WTC11 (cell line): ENCODE results near the gene PTER. TPM values are rescaled to one million over a fixed set of nuclear protein-coding genes. Genes with fewer than 3 reads are reported as not detected.
A peak's percentile ranks its signal among the peaks of the same experiment; 100 is the strongest.

ENCODE experiments used
- ATAC-seq: fragments of 200-7000 bp; cut with Tn5 transposase; 2 replicates; pipeline ENCODE4 v1.10.0; 2021; ENCODE audit warnings: mild to moderate bottlenecking, moderate library complexity
- CTCF ChIA-PET: fragments of 300-600 bp; sonication (Branson Sonifier 250); formaldehyde crosslinking; loops from one replicate; lab custom pipeline; 2021; ENCODE audit warnings: antibody characterized with exemption; lab: Charles Lee
- POLR2A ChIA-PET: fragments of 350-600 bp; sonication (Branson Sonifier 250); formaldehyde crosslinking; loops from one replicate; lab custom pipeline; 2021; ENCODE audit warnings: antibody characterized with exemption; lab: Charles Lee
- DNase-seq: peaks from one replicate; pipeline ENCODE4 v3.0.0; 2021; ENCODE audit warnings: low spot score
- H3K27ac Mint-ChIP-seq: 2 replicates; pipeline ENCODE4 v1.8.0; 2021; ENCODE audit warnings: mixed read lengths
- H3K27me3 Mint-ChIP-seq: 2 replicates; pipeline ENCODE4 v1.8.0; 2021; ENCODE audit warnings: low read depth, mild to moderate bottlenecking, moderate library complexity, mixed read lengths
- H3K36me3 Mint-ChIP-seq: 2 replicates; pipeline ENCODE4 v1.8.0; 2021; ENCODE audit warnings: mixed read lengths
- H3K4me1 Mint-ChIP-seq: 2 replicates; pipeline ENCODE4 v1.8.0; 2022; ENCODE audit warnings: mixed read lengths
- H3K4me3 Mint-ChIP-seq: 2 replicates; pipeline ENCODE4 v1.8.0; 2021; ENCODE audit warnings: mild to moderate bottlenecking, moderate library complexity, mixed read lengths
- H3K9me3 Mint-ChIP-seq: 2 replicates; pipeline ENCODE4 v1.8.0; 2021; ENCODE audit warnings: mixed read lengths
- CBFB ChIP-seq: sonication (generic); formaldehyde crosslinking; IDR thresholded peaks from 2 replicates; pipeline ENCODE4 v1.8.1; 2022; ENCODE audit warnings: mild to moderate bottlenecking, low read depth, missing genetic modification reagents
- EMX1 ChIP-seq: fragments of 250-450 bp; sonication (Bioruptor Pico); IDR thresholded peaks from 2 replicates; pipeline ENCODE4 v1.8.0; 2021; ENCODE audit warnings: mild to moderate bottlenecking
- ESRRA ChIP-seq: sonication (generic); formaldehyde crosslinking; IDR thresholded peaks from 2 replicates; pipeline ENCODE4 v1.8.1; 2022; ENCODE audit warnings: mild to moderate bottlenecking, missing genetic modification reagents, borderline replicate concordance
- FOXJ3 ChIP-seq: sonication (generic); formaldehyde crosslinking; IDR thresholded peaks from 2 replicates; pipeline ENCODE4 v1.9.0; 2021; ENCODE audit warnings: missing genetic modification reagents, mild to moderate bottlenecking, borderline replicate concordance
- FOXP1 ChIP-seq: sonication (generic); formaldehyde crosslinking; IDR thresholded peaks from 2 replicates; pipeline ENCODE4 v1.8.0; 2022; ENCODE audit warnings: missing genetic modification reagents, mild to moderate bottlenecking, moderate library complexity, borderline replicate concordance
- GRHL2 ChIP-seq: fragments of 250-450 bp; sonication (Bioruptor Pico); IDR thresholded peaks from 2 replicates; pipeline ENCODE4 v1.8.0; 2022; ENCODE audit warnings: mild to moderate bottlenecking, moderate library complexity; ENCODE audit not compliant: insufficient replicate concordance, severe bottlenecking
- JAZF1 ChIP-seq: fragments of 250-450 bp; sonication (Bioruptor Pico); IDR thresholded peaks from 2 replicates; pipeline ENCODE4 v1.9.0; 2021; ENCODE audit warnings: moderate library complexity, mild to moderate bottlenecking, inconsistent platforms
- MXD4 ChIP-seq: fragments of 250-450 bp; sonication (Bioruptor Pico); IDR thresholded peaks from 2 replicates; pipeline ENCODE4 v1.8.0; 2021; ENCODE audit warnings: mild to moderate bottlenecking, moderate library complexity, borderline replicate concordance
- NFATC4 ChIP-seq: fragments of 250-450 bp; sonication (Bioruptor Pico); IDR thresholded peaks from 2 replicates; pipeline ENCODE4 v1.9.0; 2021; ENCODE audit warnings: mild to moderate bottlenecking
- NR1H2 ChIP-seq: sonication (generic); formaldehyde crosslinking; IDR thresholded peaks from 2 replicates; pipeline ENCODE4 v1.9.0; 2021; ENCODE audit warnings: mild to moderate bottlenecking, moderate library complexity, missing genetic modification reagents
- PRRX2 ChIP-seq: fragments of 250-450 bp; sonication (Bioruptor Pico); IDR thresholded peaks from 2 replicates; pipeline ENCODE4 v1.8.0; 2021; ENCODE audit warnings: mild to moderate bottlenecking
- RELA ChIP-seq: sonication (generic); formaldehyde crosslinking; IDR thresholded peaks from 2 replicates; pipeline ENCODE4 v1.8.1; 2022; ENCODE audit warnings: missing genetic modification reagents, mild to moderate bottlenecking, borderline replicate concordance
- SMAD4 ChIP-seq: sonication (generic); formaldehyde crosslinking; IDR thresholded peaks from 2 replicates; pipeline ENCODE4 v1.8.0; 2022; ENCODE audit warnings: mild to moderate bottlenecking, missing genetic modification reagents
- TCF7 ChIP-seq: sonication (generic); formaldehyde crosslinking; IDR thresholded peaks from 2 replicates; pipeline ENCODE4 v1.8.0; 2022; ENCODE audit warnings: mild to moderate bottlenecking, low read depth, missing genetic modification reagents, moderate library complexity
- TEAD1 ChIP-seq: sonication (generic); formaldehyde crosslinking; IDR thresholded peaks from 2 replicates; pipeline ENCODE4 v1.8.0; 2022; ENCODE audit warnings: mild to moderate bottlenecking, missing genetic modification reagents
- ZNF396 ChIP-seq: fragments of 250-450 bp; sonication (Bioruptor Pico); IDR thresholded peaks from 2 replicates; pipeline ENCODE4 v1.8.0; 2021; ENCODE audit warnings: mild to moderate bottlenecking, moderate library complexity, borderline replicate concordance
- ZNF416 ChIP-seq: fragments of 250-450 bp; sonication (Bioruptor Pico); IDR thresholded peaks from 2 replicates; pipeline ENCODE4 v1.9.0; 2021; ENCODE audit warnings: mild to moderate bottlenecking, inconsistent platforms
- ZNF671 ChIP-seq: fragments of 250-450 bp; sonication (Bioruptor Pico); IDR thresholded peaks from 2 replicates; pipeline ENCODE4 v1.8.0; 2021; ENCODE audit warnings: mild to moderate bottlenecking
- total RNA-seq: library from RNA; stranded (reverse); gene quantifications from 3 replicates; pipeline ENCODE4 v1.2.3, GENCODE V29; 2021
- TF ChIP-seq, protein P1 (sequence below): fragments of 250-450 bp; sonication (Bioruptor Pico); conservative IDR thresholded peaks from 2 replicates; pipeline ENCODE4 v1.9.0; 2021; ENCODE audit warnings: mild to moderate bottlenecking
- TF ChIP-seq, protein P2 (sequence below): sonication (generic); formaldehyde crosslinking; IDR thresholded peaks from 2 replicates; pipeline ENCODE4 v1.8.1; 2023; ENCODE audit warnings: mild to moderate bottlenecking, missing genetic modification reagents, moderate library complexity

The PTER gene
- total RNA-seq, 1 experiment from 2014 or later: 7.4 TPM

DNA sequence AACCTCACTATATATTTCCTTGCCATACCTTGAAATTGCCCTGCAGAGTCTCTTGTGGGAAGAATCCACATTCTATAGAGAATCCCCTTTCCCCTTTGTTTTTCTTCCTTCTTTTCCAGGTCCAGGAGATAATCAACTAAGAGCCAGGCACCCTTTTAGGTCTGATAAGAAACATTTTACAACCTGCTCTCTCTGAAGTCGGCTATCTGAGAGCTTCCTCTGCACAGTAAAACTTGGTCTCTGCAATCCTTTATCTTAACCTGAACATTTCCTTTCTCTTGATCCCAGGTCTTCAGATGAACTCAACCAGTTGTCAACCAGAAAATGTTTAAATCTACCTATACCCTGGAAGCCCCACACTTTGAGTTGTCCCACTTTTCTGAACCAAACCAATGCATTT lies 19.5 kb upstream of the PTER start:
- H3K4me3 Mint-ChIP-seq: no peak overlapping the region
- ATAC-seq (no peak), DNase-seq (no peak)
- no peaks in the 10 kb centered on the region for H3K9me3 Mint-ChIP-seq
- peaks cover 23% of the 10 kb centered on the region for H3K4me1 Mint-ChIP-seq
- no peak overlapping the region for H3K27ac Mint-ChIP-seq
- ChIA-PET POLR2A (no interaction called here), CTCF (no interaction called here)
- H3K27me3 Mint-ChIP-seq: no peaks in the 10 kb centered on the region
- no peaks in the 10 kb centered on the region for H3K36me3 Mint-ChIP-seq
- TF ChIP-seq PRRX2: no peak
- no peak for TF ChIP-seq GRHL2 (CRISPR knock-in tag)
- TF ChIP-seq JAZF1: no peak

DNA sequence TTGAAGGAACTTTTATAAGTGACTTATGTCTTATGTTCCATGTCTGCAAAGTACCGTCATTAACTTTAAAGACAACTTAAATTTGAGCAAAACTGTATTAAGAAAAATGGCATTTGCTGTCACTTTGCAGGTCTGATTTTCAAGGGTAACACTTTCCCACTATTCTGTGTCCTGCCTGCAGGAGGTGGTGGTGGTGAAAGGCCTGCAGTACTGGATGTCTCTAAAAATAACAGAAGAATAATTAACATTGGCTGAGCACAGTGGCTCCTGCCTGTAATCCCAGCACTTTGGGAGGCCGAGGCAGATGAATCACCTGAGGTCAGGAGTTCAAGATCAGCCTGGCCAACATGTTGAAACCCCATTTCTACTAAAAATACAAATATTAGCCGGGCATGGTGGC lies 13.2 kb upstream of the PTER start:
- H3K27ac Mint-ChIP-seq: no peak overlapping the region
- ChIA-PET CTCF (no interaction called here), POLR2A (no interaction called here)
- H3K4me3 Mint-ChIP-seq: no peak overlapping the region
- ATAC-seq (peak; percentile 67), DNase-seq (no peak)
- peaks cover 17% of the 10 kb centered on the region for H3K9me3 Mint-ChIP-seq
- peaks cover 39% of the 10 kb centered on the region for H3K4me1 Mint-ChIP-seq
- H3K36me3 Mint-ChIP-seq: peaks cover 6% of the 10 kb centered on the region
- no peaks in the 10 kb centered on the region for H3K27me3 Mint-ChIP-seq
- TF ChIP-seq FOXP1 (CRISPR knock-in tag) (no peak), MXD4 (no peak), ZNF671 (no peak), RELA (no peak), ESRRA (CRISPR knock-in tag) (no peak), ZNF396 (no peak), EMX1 (CRISPR knock-in tag) (no peak), NR1H2 (no peak), TEAD1 (CRISPR knock-in tag) (no peak), NFATC4 (CRISPR knock-in tag) (no peak), TCF7 (CRISPR knock-in tag) (no peak), FOXJ3 (no peak), CBFB (CRISPR knock-in tag) (no peak), SMAD4 (CRISPR knock-in tag) (no peak)
- TF ChIP-seq, protein P1, sequence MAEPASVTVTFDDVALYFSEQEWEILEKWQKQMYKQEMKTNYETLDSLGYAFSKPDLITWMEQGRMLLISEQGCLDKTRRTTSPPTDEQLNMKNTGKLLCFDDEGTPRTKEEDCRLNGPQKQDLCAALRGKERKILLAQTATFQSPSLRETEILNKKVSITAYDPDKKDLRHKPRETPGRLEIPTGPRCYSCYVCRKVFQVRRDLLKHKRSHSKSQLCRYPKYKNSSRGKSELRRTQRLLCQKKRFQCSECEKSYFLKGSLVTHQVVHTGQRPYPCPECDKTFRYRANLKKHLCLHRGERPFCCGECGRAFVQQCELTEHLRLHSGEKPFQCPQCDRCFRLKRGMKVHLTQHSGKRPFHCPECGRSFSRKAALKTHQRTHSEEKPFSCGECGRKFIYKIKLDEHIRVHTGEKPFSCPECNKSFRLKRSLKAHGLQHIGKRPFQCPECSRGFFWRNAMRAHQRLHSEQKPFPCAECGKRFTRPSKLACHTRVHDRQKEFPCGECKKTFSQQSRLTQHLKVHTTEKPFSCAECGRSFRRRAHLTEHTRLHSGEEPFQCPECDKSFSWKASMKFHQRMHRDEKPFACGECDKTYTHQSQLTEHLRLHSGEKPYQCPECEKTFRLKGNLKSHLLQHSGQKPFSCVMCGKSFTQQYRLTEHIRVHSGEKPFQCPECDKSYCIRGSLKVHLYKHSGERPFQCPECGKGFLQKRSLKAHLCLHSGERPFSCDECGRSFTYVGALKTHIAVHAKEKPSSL (CRISPR knock-in tag): no peak

DNA sequence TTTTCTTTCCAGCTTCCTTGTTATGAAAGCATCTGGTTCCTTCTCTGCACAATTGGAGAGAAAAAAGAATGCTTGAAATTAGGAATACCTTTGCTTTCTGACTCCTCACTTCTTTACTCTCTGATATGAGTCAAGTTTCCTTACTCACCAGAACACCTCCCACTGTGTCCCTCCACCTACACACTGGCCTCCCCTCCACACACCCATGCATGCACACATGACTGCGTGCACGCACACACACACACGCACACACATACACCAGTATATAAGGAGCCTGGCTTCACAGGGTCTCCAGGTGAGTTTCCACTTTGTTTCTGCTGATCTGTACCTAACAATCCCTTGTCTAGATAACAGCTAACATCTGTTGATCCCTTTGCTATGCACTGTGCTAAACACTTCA lies 11.4 kb upstream of the PTER start:
- POLR2A ChIA-PET: no interaction called here
- DNase-seq (no peak), ATAC-seq (no peak)
- H3K36me3 Mint-ChIP-seq: peaks cover 6% of the 10 kb centered on the region
- H3K4me1 Mint-ChIP-seq: peaks cover 36% of the 10 kb centered on the region
- H3K4me3 Mint-ChIP-seq: no peak overlapping the region
- H3K27me3 Mint-ChIP-seq: no peaks in the 10 kb centered on the region
- peaks cover 17% of the 10 kb centered on the region for H3K9me3 Mint-ChIP-seq
- H3K27ac Mint-ChIP-seq: no peak overlapping the region; the same call in 1 of the 2 replicates
- no peak for TF ChIP-seq ESRRA (CRISPR knock-in tag)
- TF ChIP-seq, protein P2, sequence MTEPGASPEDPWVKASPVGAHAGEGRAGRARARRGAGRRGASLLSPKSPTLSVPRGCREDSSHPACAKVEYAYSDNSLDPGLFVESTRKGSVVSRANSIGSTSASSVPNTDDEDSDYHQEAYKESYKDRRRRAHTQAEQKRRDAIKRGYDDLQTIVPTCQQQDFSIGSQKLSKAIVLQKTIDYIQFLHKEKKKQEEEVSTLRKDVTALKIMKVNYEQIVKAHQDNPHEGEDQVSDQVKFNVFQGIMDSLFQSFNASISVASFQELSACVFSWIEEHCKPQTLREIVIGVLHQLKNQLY (CRISPR knock-in tag): no peak
- TF ChIP-seq NFATC4 (CRISPR knock-in tag): no peak
- CTCF ChIA-PET: no interaction called here

DNA sequence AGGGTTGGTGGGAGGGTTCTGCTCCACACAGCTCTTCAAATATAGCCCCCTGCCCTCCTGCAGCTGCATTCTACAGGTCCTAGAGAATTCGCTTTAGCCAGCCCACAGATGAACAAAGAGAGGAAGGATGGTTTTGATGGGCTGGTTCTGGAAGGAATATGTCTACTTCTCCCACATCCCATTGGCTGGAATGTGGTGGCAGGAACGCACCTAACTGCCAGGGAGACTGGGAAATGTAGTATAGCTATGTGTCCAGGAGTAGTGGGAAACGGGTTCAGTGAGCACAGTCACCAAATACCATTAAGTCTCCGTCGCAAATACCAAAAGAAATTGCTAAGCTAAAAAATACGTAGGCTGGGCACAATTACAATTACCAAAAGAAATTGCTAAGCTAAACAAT lies 7.3 kb upstream of the PTER start:
- Mint-ChIP-seq H3K4me3 (no peak overlapping the region), H3K27me3 (no peaks in the 10 kb centered on the region), H3K36me3 (peaks cover 6% of the 10 kb centered on the region), H3K27ac (no peak overlapping the region), H3K9me3 (peaks cover 17% of the 10 kb centered on the region), H3K4me1 (peaks cover 8% of the 10 kb centered on the region; the same call in 1 of the 2 replicates)
- ATAC-seq (peak; percentile 67), DNase-seq (no peak)
- TF ChIP-seq JAZF1 (no peak), ZNF416 (0 out of 2 replicates have a peak, but pooled peaks have one; percentile 42)
- ChIA-PET CTCF (interaction anchor here (0.6 kb wide), 1 partner anchor 527 kb away, joined by 3 read pairs; no protein-coding TSS in a partner anchor), POLR2A (no interaction called here)
